K562 (cell line): ENCODE data around the gene CCDC33. TPM values are rescaled to one million over a fixed set of nuclear protein-coding genes. Genes with fewer than 3 reads are reported as not detected.

Source experiments
- ATAC-seq: fragments of 200-7000 bp; cut with Tn5 transposase; 3 replicates; pipeline ENCODE4 v1.9.1; 2020; ENCODE audit warnings: moderate library complexity
- BruUV-seq: library from RNA; stranded (reverse); fragments of 400-500 nt; replicated peaks from 2 replicates; lab custom pipeline; 2021; lab: Mats Ljungman, UMichigan
- CTCF ChIA-PET: fragments of 300-600 bp; formaldehyde crosslinking; extraction: SDS; loops from one replicate; lab custom pipeline; 2021; ENCODE audit warnings: low intra/inter-chr PET ratio; lab: Yijun Ruan, JAX
- POLR2A ChIA-PET: fragments of 300-600, 350-650 bp; sonication (Branson Sonifier 250); formaldehyde crosslinking; extraction: SDS; loops from one replicate; lab custom pipeline; 2021; ENCODE audit warnings: antibody characterized with exemption, inconsistent platforms; lab: Yijun Ruan, JAX
- DNase-seq, 4 experiments: peaks; one replicate each; pipeline versions ENCODE4 v3.0.0 to v3.0.0-alpha.2; 2011 to 2018; ENCODE audit warnings: low spot score in 3 of 4, mixed read lengths in 3 of 4; ENCODE audit errors: extremely low read depth in 1 of 4
- FAIRE-seq: peaks from 2 replicates; lab custom pipeline; 2011; peaks lifted over from hg19 to GRCh38; lab: Jason Lieb, UNC
- H2AFZ ChIP-seq: 2 replicates; pipeline ENCODE4 v1.6.0; 2011; ENCODE audit warnings: low read depth, low read length, control low read depth, inconsistent platforms
- H3K27ac ChIP-seq: fragments of 200-600 bp; 3 replicates; pipeline ENCODE4 v1.8.0; 2011; ENCODE audit warnings: low read depth, mild to moderate bottlenecking, control low read depth, inconsistent platforms, low read length, moderate library complexity, mixed read lengths; ENCODE audit errors: extremely low read depth
- H3K27me3 ChIP-seq, 2 experiments: fragments of 300-600 bp in 1 of 2; 2 replicates in 1 of 2; 3 replicates in 1 of 2; pipeline versions ENCODE4 v1.6.0 to v1.8.0; 2011; ENCODE audit warnings: inconsistent platforms in 2 of 2, low read length in 2 of 2, mild to moderate bottlenecking in 1 of 2, mixed read lengths in 1 of 2, moderate library complexity in 1 of 2; ENCODE audit not compliant: control insufficient read depth in 2 of 2, insufficient read depth in 2 of 2
- H3K36me3 ChIP-seq: fragments of 300-600 bp; 3 replicates; pipeline ENCODE4 v1.8.0; 2011; ENCODE audit warnings: mild to moderate bottlenecking, low read length, inconsistent platforms; ENCODE audit not compliant: control insufficient read depth, insufficient read depth
- H3K4me1 ChIP-seq, 2 experiments: fragments of 200-600 bp in 1 of 2; replicated peaks in 1 of 2; 2 replicates in 1 of 2; 3 replicates in 1 of 2; pipeline versions ENCODE4 v1.5.1 to v1.8.0; 2011; ENCODE audit warnings: inconsistent platforms in 2 of 2, low read length in 2 of 2, mild to moderate bottlenecking in 1 of 2, mixed read lengths in 1 of 2, moderate library complexity in 1 of 2; ENCODE audit not compliant: control insufficient read depth in 2 of 2, insufficient read depth in 2 of 2
- H3K4me2 ChIP-seq: 2 replicates; pipeline ENCODE4 v1.6.1; 2011; ENCODE audit warnings: low read length, control low read depth, inconsistent platforms, mixed read lengths; ENCODE audit not compliant: insufficient read depth
- H3K4me3 ChIP-seq: fragments of 200-600 bp; sonication (generic), shearing (Covaris generic); 2 replicates; pipeline ENCODE4 v1.5.1; 2016; ENCODE audit warnings: control low read depth, inconsistent platforms
- H3K79me2 ChIP-seq: fragments of 200-600 bp; 3 replicates; pipeline ENCODE4 v1.8.0; 2011; ENCODE audit warnings: low read length, inconsistent platforms; ENCODE audit not compliant: control insufficient read depth, insufficient read depth
- H3K9ac ChIP-seq, 2 experiments: 2 replicates each; pipeline versions ENCODE4 v1.6.0 to v1.6.1; 2011; ENCODE audit warnings: low read depth in 2 of 2, low read length in 2 of 2, control low read depth in 1 of 2, inconsistent platforms in 1 of 2, mild to moderate bottlenecking in 1 of 2, mixed read lengths in 1 of 2; ENCODE audit not compliant: insufficient read depth in 1 of 2
- H3K9me1 ChIP-seq: one replicate; pipeline ENCODE4 v1.6.0; 2011; ENCODE audit warnings: inconsistent platforms, mild to moderate bottlenecking, low read length, moderate library complexity; ENCODE audit not compliant: control insufficient read depth, insufficient read depth
- H3K9me3 ChIP-seq: replicated peaks from 2 replicates; pipeline ENCODE4 v1.5.1; 2011; ENCODE audit warnings: low read depth, low read length, inconsistent platforms; ENCODE audit not compliant: control insufficient read depth, insufficient read depth
- H4K20me1 ChIP-seq: replicated peaks from 2 replicates; pipeline ENCODE4 v1.6.1; 2011; ENCODE audit warnings: low read length, inconsistent platforms, mixed read lengths; ENCODE audit not compliant: control insufficient read depth, insufficient read depth
- CCNT2 ChIP-seq: IDR thresholded peaks from 2 replicates; pipeline ENCODE4 v1.6.1; 2011; ENCODE audit warnings: borderline replicate concordance, low read depth, mild to moderate bottlenecking, moderate library complexity, mixed read lengths, low read length; ENCODE audit not compliant: insufficient read length; ENCODE audit errors: extremely low read depth
- CHD1 ChIP-seq: fragments of 200-600 bp; sonication (generic); IDR thresholded peaks from one replicate; pipeline ENCODE4 v1.6.1; 2012; ENCODE audit warnings: mild to moderate bottlenecking, moderate library complexity, low read length, inconsistent platforms
- CREB1 ChIP-seq, 2 experiments: sonication (generic) in 1 of 2; formaldehyde crosslinking in 1 of 2; IDR thresholded peaks; 2 replicates each; pipeline versions ENCODE4 v1.6.1 to v1.8.0; 2012 to 2022; ENCODE audit warnings: inconsistent platforms in 1 of 2, mild to moderate bottlenecking in 1 of 2, missing genetic modification reagents in 1 of 2, moderate library complexity in 1 of 2
- DPF2 ChIP-seq: fragments of 450-650 bp; IDR thresholded peaks from 2 replicates; pipeline ENCODE4 v1.6.1; 2016
- ETV5 ChIP-seq: sonication (generic); formaldehyde crosslinking; IDR thresholded peaks from 2 replicates; pipeline ENCODE4 v1.4.0; 2020; ENCODE audit warnings: low read depth, mild to moderate bottlenecking, missing genetic modification reagents
- POLR2B ChIP-seq: fragments of 450-650 bp; IDR thresholded peaks from 2 replicates; pipeline ENCODE4 v1.6.1; 2018; ENCODE audit warnings: low read depth; ENCODE audit not compliant: partially characterized antibody
- SMARCB1 ChIP-seq: IDR thresholded peaks from 2 replicates; pipeline ENCODE4 v1.6.1; 2011; ENCODE audit warnings: improper control_type of control experiment, low read depth; ENCODE audit not compliant: insufficient read length
- STAT5A ChIP-seq: IDR thresholded peaks from 2 replicates; pipeline ENCODE4 v1.6.1; 2012; ENCODE audit warnings: low read length, inconsistent platforms, borderline replicate concordance
- WHSC1 ChIP-seq: IDR thresholded peaks from one replicate; pipeline ENCODE4 v1.6.1; 2012; ENCODE audit warnings: low read length, control low read depth, inconsistent platforms
- ZNF124 ChIP-seq: sonication (generic); formaldehyde crosslinking; IDR thresholded peaks from 2 replicates; pipeline ENCODE4 v1.8.1; 2022; ENCODE audit warnings: missing genetic modification reagents
- ZNF174 ChIP-seq: fragments of 250-450 bp; sonication (Bioruptor Pico); IDR thresholded peaks from 2 replicates; pipeline ENCODE4 v1.4.0; 2020; ENCODE audit warnings: mild to moderate bottlenecking
- WGBS: fragments of 100-300 bp; shearing (Covaris generic); methylation state at CpG from one replicate; pipeline ENCODE4 v1.1.6; 2016; ENCODE audit warnings: low coverage, mixed read lengths; ENCODE audit not compliant: insufficient coverage; ENCODE audit errors: missing lambda C conversion rate; 5-methylcytosine and 5-hydroxymethylcytosine counted together
- in situ Hi-C: fragments of 300-500 bp; cut with MboI; formaldehyde crosslinking; loops from 4 replicates; pipeline ENCODE4 v1.15.0; 2018; ENCODE audit warnings: inconsistent platforms, mixed read lengths
- intact Hi-C: fragments of 100-400 bp; cut with micrococcal nuclease; formaldehyde crosslinking; loops from 2 replicates; pipeline ENCODE4 v1.14.2; 2022
- polyA plus RNA-seq, 8 experiments: library from polyadenylated mRNA; depleted of rRNA in 4 of 8; stranded (reverse) in 5 of 8; unstranded in 3 of 8; fragments of >200 nt; fragmentation: Nextera tagmentation in 2 of 8; fragmentation: Illumina TruSeq in 1 of 8; extraction: Ambion mirVana in 2 of 8; extraction: Trizol in 1 of 8; gene quantifications; 2 replicates each; pipeline versions ENCODE4 v1.2.1 to v1.2.3, GENCODE V29; 2011 to 2014; ENCODE audit warnings: inconsistent platforms in 1 of 8, missing spikeins in 1 of 8
- total RNA-seq, 7 experiments: library from RNA; depleted of rRNA in 6 of 7; stranded (reverse); fragments of >200 nt in 6 of 7; fragmentation: Illumina TruSeq in 2 of 7; extraction: Trizol in 2 of 7; gene quantifications; 2 replicates each; pipeline versions ENCODE4 v1.2.1 to v1.2.3, GENCODE V29; 2011 to 2021; ENCODE audit warnings: low replicate concordance in 1 of 7
- TF ChIP-seq, protein P1 (sequence below): fragments of 450-650 bp; IDR thresholded peaks from 2 replicates; pipeline ENCODE4 v1.6.1; 2017; ENCODE audit warnings: mild to moderate bottlenecking, moderate library complexity
- TF ChIP-seq, protein P2 (sequence below): fragments of 250-450 bp; sonication (Bioruptor Pico); IDR thresholded peaks from 2 replicates; pipeline ENCODE4 v1.6.1; 2021; ENCODE audit warnings: mild to moderate bottlenecking
- TF ChIP-seq, protein P3 (sequence below): fragments of 250-450 bp; sonication (Bioruptor Pico); IDR thresholded peaks from 2 replicates; pipeline ENCODE4 v1.5.1; 2021; ENCODE audit warnings: mild to moderate bottlenecking

Gene CCDC33
- total and polyA plus RNA-seq, 9 of the 15 experiments (the other 6 are each of a cell fraction or from before 2014, with no cell fraction given): 0.08 to 1.1 (median 0.15) TPM; not detected in 4

DNA sequence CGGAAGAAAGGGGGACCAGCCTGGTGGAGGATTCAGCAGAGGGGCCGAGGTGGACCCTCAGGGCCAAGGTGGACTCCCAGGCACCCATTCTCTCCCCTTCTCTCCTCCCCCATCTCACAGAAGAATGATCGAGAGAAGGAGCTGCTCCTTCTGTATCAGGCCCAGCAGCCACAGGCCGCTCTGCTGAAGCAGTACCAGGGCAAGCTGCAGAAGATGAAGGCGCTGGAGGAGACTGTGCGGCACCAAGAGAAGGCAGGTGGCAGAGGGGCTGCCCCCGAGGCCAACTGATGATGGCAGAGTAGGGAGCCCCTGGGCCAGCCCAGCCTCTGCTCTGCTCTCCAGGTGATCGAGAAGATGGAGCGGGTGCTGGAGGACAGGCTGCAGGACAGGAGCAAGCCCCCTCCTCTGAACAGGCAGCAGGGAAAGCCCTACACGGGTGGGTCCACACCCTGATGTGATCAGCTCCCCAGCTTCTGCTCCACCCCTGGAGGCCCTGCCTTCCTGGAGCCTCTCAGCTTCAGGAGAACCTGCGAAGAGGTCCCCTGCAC, 94.8 kb downstream of the CCDC33 start (continued):
- TF ChIP-seq, protein P1, sequence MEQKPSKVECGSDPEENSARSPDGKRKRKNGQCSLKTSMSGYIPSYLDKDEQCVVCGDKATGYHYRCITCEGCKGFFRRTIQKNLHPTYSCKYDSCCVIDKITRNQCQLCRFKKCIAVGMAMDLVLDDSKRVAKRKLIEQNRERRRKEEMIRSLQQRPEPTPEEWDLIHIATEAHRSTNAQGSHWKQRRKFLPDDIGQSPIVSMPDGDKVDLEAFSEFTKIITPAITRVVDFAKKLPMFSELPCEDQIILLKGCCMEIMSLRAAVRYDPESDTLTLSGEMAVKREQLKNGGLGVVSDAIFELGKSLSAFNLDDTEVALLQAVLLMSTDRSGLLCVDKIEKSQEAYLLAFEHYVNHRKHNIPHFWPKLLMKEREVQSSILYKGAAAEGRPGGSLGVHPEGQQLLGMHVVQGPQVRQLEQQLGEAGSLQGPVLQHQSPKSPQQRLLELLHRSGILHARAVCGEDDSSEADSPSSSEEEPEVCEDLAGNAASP: no peak
- TF ChIP-seq POLR2B: no peak

DNA sequence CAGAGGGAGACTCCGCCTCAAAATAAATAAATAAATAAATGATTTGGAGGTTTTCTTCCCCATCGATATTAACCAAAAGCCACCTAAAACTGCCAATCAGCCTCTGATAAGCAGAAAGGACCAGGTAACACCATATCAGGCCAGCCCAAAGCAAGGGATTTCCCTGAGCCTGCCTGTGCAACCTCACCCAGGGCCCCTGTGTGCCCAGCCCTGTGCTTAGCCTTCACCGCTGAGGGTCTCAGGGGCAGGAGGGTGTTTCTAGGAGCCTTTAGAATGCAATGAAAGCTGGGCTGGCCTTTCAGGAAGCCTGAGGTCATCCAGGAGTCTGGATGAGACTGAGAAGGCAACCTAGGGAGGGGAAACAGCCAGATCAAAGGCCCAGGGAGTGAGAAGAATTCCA, 95.9 kb downstream of the CCDC33 start:
- TF ChIP-seq, protein P2, sequence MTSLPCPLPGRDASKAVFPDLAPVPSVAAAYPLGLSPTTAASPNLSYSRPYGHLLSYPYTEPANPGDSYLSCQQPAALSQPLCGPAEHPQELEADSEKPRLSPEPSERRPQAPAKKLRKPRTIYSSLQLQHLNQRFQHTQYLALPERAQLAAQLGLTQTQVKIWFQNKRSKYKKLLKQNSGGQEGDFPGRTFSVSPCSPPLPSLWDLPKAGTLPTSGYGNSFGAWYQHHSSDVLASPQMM (CRISPR knock-in tag): no peak
- TF ChIP-seq WHSC1 (no peak), DPF2 (no peak), ZNF174 (CRISPR knock-in tag) (no peak), ZNF124 (CRISPR knock-in tag) (no peak), SMARCB1 (no peak), CCNT2 (no peak), CHD1 (no peak), STAT5A (no peak), ETV5 (CRISPR knock-in tag) (no peak), CREB1 (IDR thresholded peaks at IDR 0.05) (no peak), CREB1 (CRISPR knock-in tag; IDR thresholded peaks at IDR 0.05) (no peak)
- TF ChIP-seq, protein P3, sequence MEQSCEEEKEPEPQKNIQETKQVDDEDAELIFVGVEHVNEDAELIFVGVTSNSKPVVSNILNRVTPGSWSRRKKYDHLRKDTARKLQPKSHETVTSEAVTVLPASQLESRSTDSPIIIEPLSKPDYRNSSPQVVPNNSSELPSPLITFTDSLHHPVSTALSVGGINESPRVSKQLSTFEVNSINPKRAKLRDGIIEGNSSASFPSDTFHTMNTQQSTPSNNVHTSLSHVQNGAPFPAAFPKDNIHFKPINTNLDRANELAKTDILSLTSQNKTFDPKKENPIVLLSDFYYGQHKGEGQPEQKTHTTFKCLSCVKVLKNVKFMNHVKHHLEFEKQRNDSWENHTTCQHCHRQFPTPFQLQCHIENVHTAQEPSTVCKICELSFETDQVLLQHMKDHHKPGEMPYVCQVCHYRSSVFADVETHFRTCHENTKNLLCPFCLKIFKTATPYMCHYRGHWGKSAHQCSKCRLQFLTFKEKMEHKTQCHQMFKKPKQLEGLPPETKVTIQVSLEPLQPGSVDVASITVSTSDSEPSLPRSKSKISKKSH (CRISPR knock-in tag): no peak
- TF ChIP-seq, all 486 proteins: peak for 0
- Histone ChIP-seq H2AFZ (no peak overlapping the region), H4K20me1 (0 out of 2 replicates have a peak, but pooled peaks cover 4% of the 10 kb centered on the region), H3K27ac (no peak overlapping the region), H3K9me3 (no peaks in the 10 kb centered on the region), H3K36me3 (no peaks in the 10 kb centered on the region), H3K9ac (no peak overlapping the region), H3K4me1 (peaks cover 0 to 3% of the 10 kb centered on the region in 2 experiments; a peak in 1 of 5 replicates), H3K27me3 (peaks cover 9 to 65% of the 10 kb centered on the region in 2 experiments; a peak in 4 of 5 replicates), H3K4me2 (no peak overlapping the region), H3K79me2 (no peaks in the 10 kb centered on the region), H3K4me3 (no peak overlapping the region), H3K9me1 (peaks cover 4% of the 10 kb centered on the region)
- in situ Hi-C loops (loop anchor here (25.0 kb wide), 1 partner anchor 955 kb away; the partner anchor contains the start of gene GOLGA6D), intact Hi-C loops (no loop called here)
- WGBS: 0% methylated on average over 3 of the region's 3 CpGs
- POLR2A ChIA-PET: interaction anchor here (1.1 kb wide), 1 partner anchor 9 kb away, joined by 3 read pairs; no protein-coding TSS in a partner anchor
- no peak for DNase-seq
- no peak for FAIRE-seq
- no TSS peak for BruUV-seq
- no peak for ATAC-seq
- CTCF ChIA-PET: no interaction called here
